Type B pancreatic cell (in vitro differentiated cells): ENCODE results near the gene TMEM200B. TPM values are rescaled to one million over a fixed set of nuclear protein-coding genes. Genes with fewer than 3 reads are reported as not detected.

Experiments used
- DNase-seq: peaks from one replicate; pipeline ENCODE4 v3.0.0; 2021; ENCODE audit warnings: mixed read lengths; ENCODE audit not compliant: unreplicated experiment; ENCODE audit errors: extremely low spot score
- H3K27ac Mint-ChIP-seq: 2 replicates; pipeline ENCODE4 v1.8.0; 2021; ENCODE audit warnings: mild to moderate bottlenecking, mixed read lengths
- H3K27me3 Mint-ChIP-seq: 2 replicates; pipeline ENCODE4 v1.8.0; 2021; ENCODE audit warnings: mixed read lengths
- H3K36me3 Mint-ChIP-seq: 2 replicates; pipeline ENCODE4 v1.8.0; 2021; ENCODE audit warnings: mixed read lengths
- H3K4me1 Mint-ChIP-seq: one replicate; pipeline ENCODE4 v1.8.0; 2021; ENCODE audit warnings: mixed read lengths; ENCODE audit not compliant: unreplicated experiment
- H3K4me3 Mint-ChIP-seq: 2 replicates; pipeline ENCODE4 v1.8.0; 2021; ENCODE audit warnings: mild to moderate bottlenecking, mixed read lengths
- H3K9me3 Mint-ChIP-seq: 2 replicates; pipeline ENCODE4 v1.8.0; 2021; ENCODE audit warnings: mixed read lengths
- long read RNA-seq: library from polyadenylated mRNA; unstranded; transcript quantifications from one replicate; pipeline ENCODE4 v2.0.0, GENCODE V29; 2020
- total RNA-seq: library from RNA; stranded (reverse); gene quantifications from 2 replicates; pipeline ENCODE4 v1.2.1, GENCODE V29; 2021; ENCODE audit warnings: low replicate concordance
- TF ChIP-seq, protein P1 (sequence below): fragments of 200-600 bp; sonication (generic); conservative IDR thresholded peaks from 2 replicates; pipeline ENCODE4 v1.5.0; 2021; ENCODE audit warnings: antibody characterized with exemption, mild to moderate bottlenecking

TMEM200B gene
- total RNA-seq: 4.5 and 8.3 TPM in 2 replicates
- long read RNA-seq, partial matches to known transcripts: 0 of 2 reads
- long read RNA-seq, other reads (novel, unspliced or antisense): 2 of 2 reads

- H3K9me3 Mint-ChIP-seq: no peaks in the 10 kb centered on the region
- peak; percentile 70 for DNase-seq
These were observed at the start of gene TMEM200B for GRCh38 chr1:29123887-29124365. Gene TMEM200B (minus strand): TSS chr1:29123903. CDS start chr1:29121828, 2,075 bp downstream.

GRCh38 chr1:29172415-29172939 lies 48.8 kb upstream of the TMEM200B start:
- peaks cover 40% of the 10 kb centered on the region for H3K4me1 Mint-ChIP-seq
- TF ChIP-seq, protein P1, sequence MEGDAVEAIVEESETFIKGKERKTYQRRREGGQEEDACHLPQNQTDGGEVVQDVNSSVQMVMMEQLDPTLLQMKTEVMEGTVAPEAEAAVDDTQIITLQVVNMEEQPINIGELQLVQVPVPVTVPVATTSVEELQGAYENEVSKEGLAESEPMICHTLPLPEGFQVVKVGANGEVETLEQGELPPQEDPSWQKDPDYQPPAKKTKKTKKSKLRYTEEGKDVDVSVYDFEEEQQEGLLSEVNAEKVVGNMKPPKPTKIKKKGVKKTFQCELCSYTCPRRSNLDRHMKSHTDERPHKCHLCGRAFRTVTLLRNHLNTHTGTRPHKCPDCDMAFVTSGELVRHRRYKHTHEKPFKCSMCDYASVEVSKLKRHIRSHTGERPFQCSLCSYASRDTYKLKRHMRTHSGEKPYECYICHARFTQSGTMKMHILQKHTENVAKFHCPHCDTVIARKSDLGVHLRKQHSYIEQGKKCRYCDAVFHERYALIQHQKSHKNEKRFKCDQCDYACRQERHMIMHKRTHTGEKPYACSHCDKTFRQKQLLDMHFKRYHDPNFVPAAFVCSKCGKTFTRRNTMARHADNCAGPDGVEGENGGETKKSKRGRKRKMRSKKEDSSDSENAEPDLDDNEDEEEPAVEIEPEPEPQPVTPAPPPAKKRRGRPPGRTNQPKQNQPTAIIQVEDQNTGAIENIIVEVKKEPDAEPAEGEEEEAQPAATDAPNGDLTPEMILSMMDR: no peak
- H3K9me3 Mint-ChIP-seq: no peaks in the 10 kb centered on the region
- no peak overlapping the region for H3K4me3 Mint-ChIP-seq
- DNase-seq: peak; percentile 7
- H3K27me3 Mint-ChIP-seq: no peaks in the 10 kb centered on the region
- peaks cover 40% of the 10 kb centered on the region for H3K36me3 Mint-ChIP-seq
- H3K27ac Mint-ChIP-seq: no peak overlapping the region

More at GRCh38 chr1:29123887-29124365, at the start of gene TMEM200B:
- H3K27ac Mint-ChIP-seq: no peak within 1 kb of the TSS
- H3K4me3 Mint-ChIP-seq: peak within 1 kb of the TSS; percentile 83
- peaks cover 9% of the 10 kb centered on the region for H3K4me1 Mint-ChIP-seq
- H3K27me3 Mint-ChIP-seq: peaks cover 25% of the 10 kb centered on the region
- no peaks in the 10 kb centered on the region for H3K36me3 Mint-ChIP-seq
- TF ChIP-seq, protein P1: no peak

GRCh38 chr1:29171521-29171920 lies 47.8 kb upstream of the TMEM200B start:
- no peak for DNase-seq
- Mint-ChIP-seq H3K4me3 (no peak overlapping the region), H3K27me3 (no peaks in the 10 kb centered on the region), H3K9me3 (no peaks in the 10 kb centered on the region), H3K27ac (no peak overlapping the region), H3K36me3 (peaks cover 35% of the 10 kb centered on the region), H3K4me1 (peaks cover 37% of the 10 kb centered on the region)
- TF ChIP-seq, protein P1: no peak

DNA sequence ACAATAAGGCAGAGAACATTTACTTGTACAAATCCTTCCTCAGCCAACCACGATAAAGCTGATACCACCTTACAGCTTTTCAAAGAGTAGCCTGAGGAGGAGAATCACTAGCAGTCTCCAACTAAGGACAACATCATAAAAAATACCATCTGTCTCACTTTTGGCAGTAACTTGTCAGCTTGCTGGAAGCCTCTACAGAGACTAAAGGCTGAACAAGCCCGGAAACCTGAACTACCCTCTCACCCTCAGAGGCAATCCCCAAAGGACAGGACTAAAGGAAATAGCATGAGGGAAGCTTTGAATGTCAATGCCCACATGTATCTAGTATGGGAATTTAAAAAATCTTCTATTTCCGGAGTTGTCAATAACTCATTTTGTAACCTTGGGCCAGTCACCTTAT lies 47.4 kb upstream of the TMEM200B start:
- peak overlapping the region; percentile 49 for H3K27ac Mint-ChIP-seq

GRCh38 chr1:29169976-29170375 lies 46.3 kb upstream of the TMEM200B start:
- Mint-ChIP-seq H3K4me3 (no peak overlapping the region), H3K36me3 (peaks cover 38% of the 10 kb centered on the region), H3K27me3 (no peaks in the 10 kb centered on the region), H3K4me1 (peaks cover 35% of the 10 kb centered on the region), H3K27ac (peak overlapping the region; percentile 8), H3K9me3 (no peaks in the 10 kb centered on the region)
- no peak for DNase-seq
- TF ChIP-seq, protein P1: no peak

More for the DNA sequence above, 47.4 kb upstream of the TMEM200B start:
- peak overlapping the region; percentile 4 for H3K4me3 Mint-ChIP-seq
- no peak for DNase-seq
- H3K27me3 Mint-ChIP-seq: no peaks in the 10 kb centered on the region
- H3K9me3 Mint-ChIP-seq: no peaks in the 10 kb centered on the region
- TF ChIP-seq, protein P1: no peak
- peaks cover 32% of the 10 kb centered on the region for H3K36me3 Mint-ChIP-seq
- H3K4me1 Mint-ChIP-seq: peaks cover 35% of the 10 kb centered on the region
